K562 (cell line): ENCODE data around the gene HACD1. TPM values are rescaled to one million over a fixed set of nuclear protein-coding genes. Genes with fewer than 3 reads are reported as not detected.

ENCODE experiments used
- CBFA2T2 ChIP-seq: fragments of 450-650 bp; conservative IDR thresholded peaks from 2 replicates; pipeline ENCODE4 v1.6.1; 2017; ENCODE audit warnings: mild to moderate bottlenecking
- ELK1 ChIP-seq: sonication (generic); formaldehyde crosslinking; IDR thresholded peaks from 2 replicates; pipeline ENCODE4 v1.8.1; 2022; ENCODE audit warnings: missing genetic modification reagents
- FOXA3 ChIP-seq, 2 experiments: fragments of 450-650 bp in 1 of 2; sonication (generic) in 1 of 2; formaldehyde crosslinking; IDR thresholded peaks in 1 of 2; conservative IDR thresholded peaks in 1 of 2; 2 replicates each; pipeline versions ENCODE4 v1.4.0 to v1.8.0; 2020 to 2022; ENCODE audit warnings: mild to moderate bottlenecking in 2 of 2, missing genetic modification reagents in 1 of 2
- FOXJ3 ChIP-seq: sonication (generic); formaldehyde crosslinking; IDR thresholded peaks from 2 replicates; pipeline ENCODE4 v1.4.0; 2020; ENCODE audit warnings: mild to moderate bottlenecking, missing genetic modification reagents
- GABPA ChIP-seq: fragments of 200-800 bp; sonication (Bioruptor generic); conservative IDR thresholded peaks from 2 replicates; pipeline ENCODE4 v1.6.1; 2016; ENCODE audit warnings: low read depth, missing genetic modification characterization, missing compliant biosample characterization
- GTF2B ChIP-seq: IDR thresholded peaks from 2 replicates; pipeline ENCODE4 v1.6.1; 2011; ENCODE audit not compliant: insufficient read length; ENCODE audit errors: extremely low read depth
- HDAC2 ChIP-seq: fragments of 450-650 bp; IDR thresholded peaks from 2 replicates; pipeline ENCODE4 v1.6.1; 2016; ENCODE audit warnings: mild to moderate bottlenecking
- KLF6 ChIP-seq: fragments of 250-450 bp; sonication (Bioruptor Pico); IDR thresholded peaks from 2 replicates; pipeline ENCODE4 v1.4.0; 2020; ENCODE audit warnings: mild to moderate bottlenecking, moderate library complexity, borderline replicate concordance
- LARP7 ChIP-seq: fragments of 450-650 bp; IDR thresholded peaks from 2 replicates; pipeline ENCODE4 v1.6.1; 2016
- PRDM10 ChIP-seq: fragments of 450-650 bp; IDR thresholded peaks from 2 replicates; pipeline ENCODE4 v1.6.1; 2018; ENCODE audit not compliant: partially characterized antibody
- RB1 ChIP-seq: fragments of 450-650 bp; IDR thresholded peaks from 2 replicates; pipeline ENCODE4 v1.6.1; 2017; ENCODE audit warnings: low read depth, mild to moderate bottlenecking
- RFX7 ChIP-seq: fragments of 250-450 bp; sonication (Bioruptor Pico); IDR thresholded peaks from 2 replicates; pipeline ENCODE4 v1.5.1; 2021; ENCODE audit warnings: mild to moderate bottlenecking
- SUPT5H ChIP-seq: fragments of 450-650 bp; IDR thresholded peaks from 2 replicates; pipeline ENCODE4 v1.6.1; 2016
- THAP12 ChIP-seq: fragments of 250-450 bp; sonication (Bioruptor Pico); IDR thresholded peaks from 2 replicates; pipeline ENCODE4 v1.9.0; 2021; ENCODE audit warnings: mild to moderate bottlenecking, inconsistent platforms
- ZBTB34 ChIP-seq: fragments of 250-450 bp; sonication (Bioruptor Pico); IDR thresholded peaks from 2 replicates; pipeline ENCODE4 v1.8.0; 2021; ENCODE audit warnings: mild to moderate bottlenecking, moderate library complexity
- ZNF589 ChIP-seq: fragments of 200-800 bp; sonication (Bioruptor generic); IDR thresholded peaks from 2 replicates; pipeline ENCODE4 v1.6.1; 2016; ENCODE audit warnings: low read depth, missing genetic modification characterization, missing compliant biosample characterization
- ZNF644 ChIP-seq: fragments of 200-800 bp; sonication (Bioruptor generic); IDR thresholded peaks from 2 replicates; pipeline ENCODE4 v1.6.1; 2016; ENCODE audit warnings: low read depth, missing genetic modification characterization, missing compliant biosample characterization
- ZNF668 ChIP-seq: fragments of 250-450 bp; sonication (Bioruptor Pico); IDR thresholded peaks from 2 replicates; pipeline ENCODE4 v1.8.0; 2022; ENCODE audit warnings: mild to moderate bottlenecking, inconsistent platforms
- ZNF778 ChIP-seq: fragments of 450-650 bp; formaldehyde crosslinking; IDR thresholded peaks from 2 replicates; pipeline ENCODE4 v1.4.0; 2020; ENCODE audit warnings: mild to moderate bottlenecking, moderate library complexity
- polyA plus RNA-seq, 8 experiments: library from polyadenylated mRNA; depleted of rRNA in 4 of 8; stranded (reverse) in 5 of 8; unstranded in 3 of 8; fragments of >200 nt; fragmentation: Nextera tagmentation in 2 of 8; fragmentation: Illumina TruSeq in 1 of 8; extraction: Ambion mirVana in 2 of 8; extraction: Trizol in 1 of 8; gene quantifications; 2 replicates each; pipeline versions ENCODE4 v1.2.1 to v1.2.3, GENCODE V29; 2011 to 2014; ENCODE audit warnings: inconsistent platforms in 1 of 8, missing spikeins in 1 of 8
- total RNA-seq, 7 experiments: library from RNA; depleted of rRNA in 6 of 7; stranded (reverse); fragments of >200 nt in 6 of 7; fragmentation: Illumina TruSeq in 2 of 7; extraction: Trizol in 2 of 7; gene quantifications; 2 replicates each; pipeline versions ENCODE4 v1.2.1 to v1.2.3, GENCODE V29; 2011 to 2021; ENCODE audit warnings: low replicate concordance in 1 of 7

The HACD1 gene
- total and polyA plus RNA-seq, 9 of the 15 experiments (the other 6 are each of a cell fraction or from before 2014, with no cell fraction given) = 0.99 to 4.5 (median 2.4) TPM

- no peak for TF ChIP-seq LARP7
- peak; percentile 46; the same call in 1 of the 2 replicates for TF ChIP-seq ZNF644
- no peak for TF ChIP-seq ZNF589 (CRISPR knock-in tag)
- no peak for TF ChIP-seq GABPA (tag)
- peak; percentile 79; the same call in 1 of the 2 replicates for TF ChIP-seq ZBTB34 (CRISPR knock-in tag)
- no peak for TF ChIP-seq RB1
- no peak for TF ChIP-seq THAP12 (CRISPR knock-in tag)
- no peak for TF ChIP-seq GTF2B
- no peak for TF ChIP-seq ELK1 (CRISPR knock-in tag)
- peak; percentile 88 for TF ChIP-seq ZNF668 (CRISPR knock-in tag)
- no peak for TF ChIP-seq FOXA3 (CRISPR knock-in tag; conservative IDR thresholded peaks at IDR 0.05 in 1 of 2, IDR thresholded peaks at IDR 0.05 in 1 of 2)
- no peak for TF ChIP-seq ZNF778 (CRISPR knock-in tag)
- peak; percentile 48; the same call in 1 of the 2 replicates for TF ChIP-seq KLF6 (CRISPR knock-in tag)
- TF ChIP-seq CBFA2T2 = no peak
- TF ChIP-seq FOXJ3 (CRISPR knock-in tag) = no peak
- no peak for TF ChIP-seq HDAC2
- no peak for TF ChIP-seq PRDM10
- TF ChIP-seq SUPT5H = no peak
- TF ChIP-seq RFX7 (CRISPR knock-in tag) = no peak
Observed at GRCh38 chr10:17563452-17563851, 53.7 kb downstream of the HACD1 start (continued).
